Brain microvascular endothelial cell (primary cell): ENCODE data around the gene MTOR.

Experiments
- DNase-seq: peaks from one replicate; pipeline ENCODE4 v3.0.0-alpha.2; 2020
- H3K27ac ChIP-seq: fragments of 250-450 bp; sonication (Bioruptor Pico); 2 replicates; pipeline ENCODE4 v1.5.1; 2020; ENCODE audit warnings: mild to moderate bottlenecking, moderate library complexity
- H3K27me3 ChIP-seq: fragments of 250-450 bp; sonication (Bioruptor Pico); replicated peaks from 2 replicates; pipeline ENCODE4 v1.5.1; 2020; ENCODE audit warnings: mild to moderate bottlenecking
- H3K36me3 ChIP-seq: fragments of 250-450 bp; sonication (Bioruptor Pico); replicated peaks from 2 replicates; pipeline ENCODE4 v1.5.1; 2020; ENCODE audit warnings: mild to moderate bottlenecking
- H3K4me3 ChIP-seq: 2 replicates; pipeline ENCODE4 v1.5.1; 2011; ENCODE audit warnings: low read depth, mild to moderate bottlenecking, control low read depth, low read length, moderate library complexity
- CTCF ChIP-seq: IDR thresholded peaks from 2 replicates; pipeline ENCODE4 v1.5.1; 2011; ENCODE audit warnings: low read depth, mild to moderate bottlenecking, moderate library complexity, low read length, control low read depth, inconsistent platforms; ENCODE audit errors: missing control alignments
- in situ Hi-C: cut with HindIII; loops from 2 replicates; pipeline ENCODE4 v1.10.0; 2017; ENCODE audit warnings: low sequenced_read_pairs, low pct_ligation_motif_present

Gene MTOR

DNA sequence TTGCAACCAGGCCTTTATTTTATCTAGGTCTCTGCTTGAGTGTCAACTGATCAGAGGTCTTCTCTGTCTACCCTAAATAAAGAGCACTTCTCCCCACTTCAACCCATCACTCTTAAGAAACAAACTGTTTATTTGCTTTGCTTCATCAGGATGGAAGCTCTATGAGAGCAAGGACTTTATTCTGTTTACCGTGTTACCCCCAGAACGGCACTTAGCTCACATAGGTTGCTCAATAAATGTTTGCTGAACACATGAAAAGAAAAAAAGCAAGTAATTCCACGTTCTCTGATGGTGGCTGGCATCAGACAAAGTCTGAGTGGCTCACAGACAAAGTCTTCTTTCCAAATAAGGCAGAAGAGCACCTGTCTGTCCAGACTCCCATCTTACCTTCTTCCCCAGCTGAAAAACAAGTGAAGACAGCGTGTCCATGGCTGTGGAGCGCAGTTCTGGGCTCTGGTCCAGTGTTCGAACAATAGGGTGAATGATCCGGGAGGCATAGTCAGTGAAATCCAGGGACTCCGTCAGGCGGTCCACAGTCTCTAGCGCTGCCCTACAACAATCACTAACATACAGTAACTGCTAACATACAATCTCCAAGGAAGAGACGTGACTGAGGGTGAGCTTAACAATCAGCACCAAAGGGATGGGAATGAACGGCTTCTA lies 50.3 kb downstream of the MTOR start:
- TF ChIP-seq CTCF, result no peak
- in situ Hi-C loops, result no loop called here
- Histone ChIP-seq H3K27me3 (no peaks in the 10 kb centered on the region), H3K27ac (no peak overlapping the region), H3K4me3 (no peak overlapping the region), H3K36me3 (peaks cover 78% of the 10 kb centered on the region)
- no peak for DNase-seq

- H3K36me3 ChIP-seq, result peaks cover 79% of the 10 kb centered on the region
- DNase-seq, result no peak
- H3K4me3 ChIP-seq, result no peak overlapping the region
- H3K27ac ChIP-seq, result no peak overlapping the region
- TF ChIP-seq CTCF, result no peak
- in situ Hi-C loops, result no loop called here
- no peaks in the 10 kb centered on the region for H3K27me3 ChIP-seq
Measured at GRCh38 chr1:11211461-11211860, 50.9 kb downstream of the MTOR start.

- Histone ChIP-seq H3K27ac (no peak overlapping the region), H3K36me3 (peaks cover 73% of the 10 kb centered on the region), H3K27me3 (no peaks in the 10 kb centered on the region), H3K4me3 (no peak overlapping the region)
- no peak for TF ChIP-seq CTCF
- in situ Hi-C loops, result no loop called here
- DNase-seq, result no peak
Measured at GRCh38 chr1:11207898-11208611, 54.3 kb downstream of the MTOR start.

- TF ChIP-seq CTCF, result no peak
- no peak for DNase-seq
- Histone ChIP-seq H3K27ac (no peak overlapping the region), H3K27me3 (no peaks in the 10 kb centered on the region), H3K36me3 (peaks cover 44% of the 10 kb centered on the region), H3K4me3 (no peak overlapping the region)
- in situ Hi-C loops, result no loop called here
Measured at GRCh38 chr1:11204396-11205190, 57.8 kb downstream of the MTOR start.

DNA sequence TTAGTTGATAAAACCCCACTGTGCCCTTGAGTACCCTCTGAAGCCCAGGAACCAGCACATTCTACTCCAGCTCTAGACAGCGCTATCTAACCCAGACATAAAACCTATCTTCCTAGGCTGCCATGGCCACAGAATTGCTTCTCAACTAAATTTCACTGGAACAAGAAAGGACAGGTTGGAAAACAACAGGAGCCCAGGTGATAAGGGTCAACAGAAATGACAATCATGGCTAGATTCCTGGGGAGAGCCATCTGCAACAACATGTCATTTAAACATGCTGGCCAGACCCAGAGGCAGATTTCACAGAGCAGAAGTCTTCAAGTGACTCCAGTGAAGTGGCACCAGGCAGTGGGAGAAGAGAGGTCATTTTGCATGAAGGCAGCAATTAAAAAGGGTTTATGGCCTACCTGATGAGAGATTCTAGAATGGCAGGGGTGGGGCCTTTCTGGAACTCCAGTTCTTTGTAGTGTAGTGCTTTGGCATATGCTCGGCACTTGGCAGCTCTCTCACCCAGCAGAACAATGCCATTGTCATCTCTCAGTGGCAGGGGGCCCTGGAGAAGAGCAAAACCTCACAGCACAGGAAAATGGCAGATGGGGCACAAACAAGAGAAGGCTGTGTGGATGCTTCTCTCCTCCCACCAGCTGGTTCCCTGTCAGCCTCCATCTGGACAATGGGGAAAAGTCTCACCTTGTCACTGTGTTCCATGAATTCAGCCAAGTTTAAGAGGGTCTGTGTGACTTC lies 63.3 kb downstream of the MTOR start:
- TF ChIP-seq CTCF, result no peak
- H3K4me3 ChIP-seq, result no peak overlapping the region
- no peaks in the 10 kb centered on the region for H3K27me3 ChIP-seq
- peaks cover 35% of the 10 kb centered on the region for H3K36me3 ChIP-seq
- H3K27ac ChIP-seq, result no peak overlapping the region
- in situ Hi-C loops, result no loop called here
- DNase-seq, result no peak
